Choroid plexus epithelial cell (primary cell): ENCODE results near the gene AMOTL2.

ENCODE experiments used
- DNase-seq: peaks from one replicate; pipeline ENCODE4 v3.0.0-alpha.2; 2010; ENCODE audit warnings: low read depth
- H3K4me3 ChIP-seq: 2 replicates; pipeline ENCODE4 v1.5.1; 2011; ENCODE audit warnings: low read depth, mild to moderate bottlenecking, control low read depth, low read length, moderate library complexity
- TF ChIP-seq, protein P1 (sequence below): conservative IDR thresholded peaks from 2 replicates; pipeline ENCODE4 v1.5.1; 2011; ENCODE audit warnings: low read depth, mild to moderate bottlenecking, control low read depth, inconsistent platforms, low read length, moderate library complexity

AMOTL2 gene

DNA sequence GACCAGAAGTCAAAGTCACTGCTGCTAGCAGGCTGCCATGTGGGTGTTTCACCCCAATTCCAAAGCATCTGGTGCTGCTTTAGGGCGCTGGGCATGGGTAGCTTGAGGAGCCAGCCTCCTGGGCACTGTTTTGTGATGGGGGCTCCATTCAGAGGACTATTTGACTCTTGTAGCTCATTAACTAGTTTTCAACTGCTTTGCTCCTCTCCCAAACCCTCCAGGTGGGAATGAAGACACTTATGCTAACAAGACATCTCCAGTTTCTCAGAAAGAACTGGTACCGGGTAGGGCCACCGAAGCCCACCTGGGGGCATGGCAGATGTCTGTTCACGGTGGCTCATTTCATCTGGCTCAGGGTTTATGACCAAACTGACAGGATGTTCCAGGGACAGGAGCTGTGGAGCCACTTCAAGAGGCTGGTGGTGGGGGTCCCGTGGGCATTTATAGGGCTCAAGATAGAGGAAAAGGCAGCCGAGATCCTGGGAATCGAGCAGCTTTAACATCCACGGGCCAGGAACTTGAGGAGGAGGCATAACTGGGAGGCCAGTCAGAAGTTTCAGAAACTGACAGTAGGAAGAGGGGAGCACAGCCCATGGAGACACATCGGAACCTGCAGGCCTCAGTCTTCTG is 17.7 kb downstream of the AMOTL2 start:
- H3K4me3 ChIP-seq, result no peak overlapping the region
- no peak for DNase-seq
- TF ChIP-seq, protein P1, sequence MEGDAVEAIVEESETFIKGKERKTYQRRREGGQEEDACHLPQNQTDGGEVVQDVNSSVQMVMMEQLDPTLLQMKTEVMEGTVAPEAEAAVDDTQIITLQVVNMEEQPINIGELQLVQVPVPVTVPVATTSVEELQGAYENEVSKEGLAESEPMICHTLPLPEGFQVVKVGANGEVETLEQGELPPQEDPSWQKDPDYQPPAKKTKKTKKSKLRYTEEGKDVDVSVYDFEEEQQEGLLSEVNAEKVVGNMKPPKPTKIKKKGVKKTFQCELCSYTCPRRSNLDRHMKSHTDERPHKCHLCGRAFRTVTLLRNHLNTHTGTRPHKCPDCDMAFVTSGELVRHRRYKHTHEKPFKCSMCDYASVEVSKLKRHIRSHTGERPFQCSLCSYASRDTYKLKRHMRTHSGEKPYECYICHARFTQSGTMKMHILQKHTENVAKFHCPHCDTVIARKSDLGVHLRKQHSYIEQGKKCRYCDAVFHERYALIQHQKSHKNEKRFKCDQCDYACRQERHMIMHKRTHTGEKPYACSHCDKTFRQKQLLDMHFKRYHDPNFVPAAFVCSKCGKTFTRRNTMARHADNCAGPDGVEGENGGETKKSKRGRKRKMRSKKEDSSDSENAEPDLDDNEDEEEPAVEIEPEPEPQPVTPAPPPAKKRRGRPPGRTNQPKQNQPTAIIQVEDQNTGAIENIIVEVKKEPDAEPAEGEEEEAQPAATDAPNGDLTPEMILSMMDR, result no peak

DNA sequence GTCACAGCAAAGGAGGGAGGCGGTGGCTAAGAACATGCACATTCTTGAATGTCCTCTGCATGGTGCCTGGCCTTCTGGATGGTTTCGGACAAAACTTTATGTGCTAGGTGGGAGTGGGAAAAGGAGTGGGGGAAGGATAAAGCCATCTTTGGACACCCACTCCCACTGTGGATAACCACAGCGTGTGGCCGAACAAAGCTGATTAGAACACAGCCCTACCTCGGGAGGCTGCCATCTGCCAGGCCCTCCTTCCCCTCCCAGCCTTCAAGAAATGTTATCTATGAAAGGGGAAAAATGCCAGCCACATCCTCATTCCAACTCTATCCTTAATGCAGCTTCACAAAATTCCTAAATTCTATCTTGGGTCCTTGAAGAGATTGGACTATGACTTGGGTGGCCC is 18.8 kb downstream of the AMOTL2 start:
- H3K4me3 ChIP-seq, result no peak overlapping the region
- TF ChIP-seq, protein P1, result no peak
- DNase-seq, result no peak

DNA sequence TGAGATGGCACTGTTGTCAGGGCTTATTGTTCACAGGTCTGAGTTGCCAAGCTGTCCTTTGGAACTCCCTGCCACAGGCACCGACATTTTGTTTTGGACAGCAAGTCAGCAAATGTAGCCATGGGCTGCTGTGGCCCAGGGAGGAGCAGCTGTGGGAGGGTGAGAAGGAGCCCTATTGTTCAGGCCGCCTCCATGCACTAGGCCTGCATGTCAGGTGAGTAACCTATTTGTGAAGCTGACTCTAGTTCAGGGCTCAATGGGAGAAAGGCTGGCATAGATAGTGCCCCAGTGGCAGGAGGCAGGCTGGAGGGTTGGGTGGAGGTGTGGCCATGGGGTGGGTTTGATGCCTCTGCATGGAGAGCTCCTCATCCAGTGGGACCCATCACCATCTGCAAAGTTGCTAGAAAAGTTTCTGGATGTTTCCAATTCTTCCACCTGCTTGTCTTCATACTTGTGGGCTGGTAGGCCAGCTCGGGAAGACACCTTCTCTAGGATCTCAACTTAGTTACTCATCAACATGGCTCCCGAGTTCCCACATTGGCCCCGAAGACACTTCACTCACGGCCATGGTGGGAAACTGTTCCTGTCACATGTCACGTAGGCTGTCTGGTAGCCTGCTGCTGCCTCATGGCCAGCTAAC is 19.5 kb downstream of the AMOTL2 start:
- TF ChIP-seq, protein P1, result no peak
- H3K4me3 ChIP-seq, result no peak overlapping the region
- no peak for DNase-seq

DNA sequence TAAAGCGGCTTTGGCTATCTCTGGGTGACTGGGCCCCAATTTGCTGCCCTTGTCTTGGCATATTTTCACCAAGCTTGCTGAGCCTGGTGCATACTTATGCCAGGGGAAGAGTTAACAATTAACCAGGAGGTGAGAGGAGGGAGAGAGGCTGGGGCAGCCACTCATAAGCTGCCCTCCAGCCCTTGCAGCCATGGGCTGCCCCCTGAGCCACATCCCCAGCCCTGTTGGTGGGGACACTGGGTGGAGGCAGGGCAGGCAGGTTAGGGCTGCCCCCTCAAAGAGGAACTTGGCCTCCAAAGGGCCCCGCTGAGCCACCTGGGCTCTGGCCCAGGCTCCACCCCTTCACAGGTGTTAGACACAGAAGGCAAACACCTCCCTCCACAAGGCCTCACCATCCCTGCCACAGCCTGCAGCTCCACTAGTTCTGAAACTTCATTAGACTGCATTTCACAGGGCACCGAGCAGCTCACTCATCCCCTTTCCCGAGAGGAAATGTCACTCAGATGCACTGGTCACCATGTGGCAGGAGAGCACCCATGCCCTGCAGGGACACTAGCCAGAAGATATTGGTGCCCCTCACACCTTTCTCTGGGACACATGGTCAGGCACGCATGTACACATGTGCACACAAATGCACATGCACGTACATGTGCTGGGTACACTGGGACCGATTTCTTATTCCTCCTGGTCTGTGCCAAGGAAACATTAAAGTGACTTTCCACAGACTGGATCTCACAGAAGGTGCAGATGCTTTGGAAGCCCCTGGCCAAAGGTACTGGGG is 20.2 kb downstream of the AMOTL2 start:
- no peak for DNase-seq
- TF ChIP-seq, protein P1, result no peak
- no peak overlapping the region for H3K4me3 ChIP-seq

DNA sequence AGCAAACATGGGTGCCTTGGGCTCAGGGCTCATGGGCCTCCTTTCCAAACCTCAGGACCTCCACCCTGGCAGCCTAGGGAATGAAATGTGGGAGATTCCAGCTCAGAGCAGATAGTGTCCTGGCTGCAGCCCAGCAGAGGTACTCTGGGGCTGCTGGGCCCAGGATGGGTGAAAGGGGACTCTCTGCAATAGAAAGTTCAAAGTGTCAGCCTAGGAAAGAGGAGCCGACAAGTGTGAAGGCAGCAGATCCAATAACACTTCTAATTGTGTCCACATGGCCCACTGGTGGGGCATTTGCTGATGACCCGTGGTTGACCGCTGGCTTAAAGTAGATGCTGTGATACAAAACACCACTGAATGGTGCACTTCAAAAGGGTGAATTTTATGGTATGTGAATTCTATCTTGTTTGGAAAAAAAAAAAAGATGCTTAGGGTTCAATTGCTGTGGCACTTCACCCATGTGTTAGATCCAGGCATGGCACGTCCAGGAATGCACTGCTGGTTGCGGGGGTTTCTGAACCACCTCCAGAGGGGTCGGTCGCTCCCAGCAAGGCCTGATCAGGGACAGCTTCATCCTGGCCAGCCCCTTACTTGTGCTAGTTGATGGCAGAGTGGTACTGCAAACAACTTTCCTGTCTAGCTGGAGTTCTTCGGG is 20.9 kb downstream of the AMOTL2 start:
- TF ChIP-seq, protein P1, result no peak
- no peak for DNase-seq
- H3K4me3 ChIP-seq, result no peak overlapping the region

DNA sequence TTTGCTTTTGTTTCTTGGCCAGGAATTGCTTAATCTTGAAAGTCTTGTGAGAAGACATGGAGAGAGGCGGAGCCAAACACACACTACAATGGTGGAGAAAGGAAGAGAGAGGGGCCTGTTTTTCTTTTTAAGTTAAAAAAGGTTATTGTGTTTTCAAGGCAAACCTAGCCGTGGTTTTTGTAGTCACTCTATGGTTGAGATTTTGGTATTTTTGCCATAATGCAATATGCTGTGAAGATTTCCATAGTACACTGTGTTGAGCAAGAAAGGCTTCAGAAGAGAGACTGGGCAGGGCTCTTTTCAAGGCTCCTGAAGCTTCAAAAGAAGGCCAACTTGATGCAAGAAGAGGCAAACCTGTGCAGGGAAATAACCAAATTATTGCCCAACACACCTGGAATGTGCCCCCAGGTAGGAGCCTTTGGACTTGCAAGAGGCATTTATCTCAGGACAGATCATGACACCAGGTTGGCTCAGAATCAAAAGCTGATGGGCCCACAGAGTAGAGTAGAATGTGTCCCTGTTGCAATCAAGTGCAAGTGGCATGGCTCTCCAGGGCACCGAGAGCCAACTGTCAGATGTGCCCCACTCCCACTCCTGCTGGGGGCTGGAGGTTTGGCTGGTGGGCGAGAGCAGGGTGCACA is 22.1 kb downstream of the AMOTL2 start:
- TF ChIP-seq, protein P1, result no peak
- no peak overlapping the region for H3K4me3 ChIP-seq
- peak; percentile 41 for DNase-seq
